Chondrocyte (in vitro differentiated cells): ENCODE data around the gene ISM2. TPM values are rescaled to one million over a fixed set of nuclear protein-coding genes. Genes with fewer than 3 reads are reported as not detected.

Experiments used
- DNase-seq: peaks from one replicate; pipeline ENCODE4 v3.0.0; 2021; ENCODE audit warnings: mixed read lengths, low spot score
- H3K27ac Mint-ChIP-seq: one replicate; pipeline ENCODE4 v1.8.0; 2021; ENCODE audit warnings: mild to moderate bottlenecking, moderate library complexity, mixed read lengths; ENCODE audit not compliant: unreplicated experiment
- H3K27me3 Mint-ChIP-seq: 2 replicates; pipeline ENCODE4 v1.8.0; 2021; ENCODE audit warnings: low read depth, mixed read lengths
- H3K36me3 Mint-ChIP-seq: 2 replicates; pipeline ENCODE4 v1.8.0; 2021; ENCODE audit warnings: low read depth, mixed read lengths
- H3K4me1 Mint-ChIP-seq: 2 replicates; pipeline ENCODE4 v1.8.0; 2021; ENCODE audit warnings: low read depth, mild to moderate bottlenecking, mixed read lengths
- H3K4me3 Mint-ChIP-seq: one replicate; pipeline ENCODE4 v1.8.0; 2021; ENCODE audit warnings: mild to moderate bottlenecking, moderate library complexity, mixed read lengths; ENCODE audit not compliant: unreplicated experiment
- H3K9me3 Mint-ChIP-seq: 2 replicates; pipeline ENCODE4 v1.8.0; 2021; ENCODE audit warnings: low read depth, mixed read lengths
- CTCF ChIP-seq: fragments of 200-600 bp; sonication (generic); IDR thresholded peaks from 2 replicates; pipeline ENCODE4 v1.5.0; 2021; ENCODE audit warnings: antibody characterized with exemption, mild to moderate bottlenecking, moderate library complexity
- total RNA-seq: library from RNA; stranded (reverse); gene quantifications from 3 replicates; pipeline ENCODE4 v1.2.1, GENCODE V29; 2021

Gene ISM2
- total RNA-seq, 1 donor from 2014 or later: 0.20 TPM

- H3K4me1 Mint-ChIP-seq: no peaks in the 10 kb centered on the region
- no peak overlapping the region for H3K27ac Mint-ChIP-seq
- no peak for DNase-seq
- no peaks in the 10 kb centered on the region for H3K27me3 Mint-ChIP-seq
- peaks cover 31% of the 10 kb centered on the region for H3K36me3 Mint-ChIP-seq
- no peaks in the 10 kb centered on the region for H3K9me3 Mint-ChIP-seq
- no peak overlapping the region for H3K4me3 Mint-ChIP-seq
- TF ChIP-seq CTCF: no peak
Observed at GRCh38 chr14:77469067-77469505, 29.5 kb downstream of the ISM2 start.

- no peaks in the 10 kb centered on the region for H3K9me3 Mint-ChIP-seq
- H3K4me1 Mint-ChIP-seq: no peaks in the 10 kb centered on the region
- no peak for DNase-seq
- no peak for TF ChIP-seq CTCF
- H3K4me3 Mint-ChIP-seq: no peak overlapping the region
- no peak overlapping the region for H3K27ac Mint-ChIP-seq
- peaks cover 37% of the 10 kb centered on the region for H3K36me3 Mint-ChIP-seq
- no peaks in the 10 kb centered on the region for H3K27me3 Mint-ChIP-seq
Observed at GRCh38 chr14:77467801-77468200, 30.8 kb downstream of the ISM2 start.

GRCh38 chr14:77459072-77459723 lies 39.4 kb downstream of the ISM2 start:
- no peaks in the 10 kb centered on the region for H3K27me3 Mint-ChIP-seq
- TF ChIP-seq CTCF: peak; percentile 87
- H3K27ac Mint-ChIP-seq: peak overlapping the region; percentile 39
- no peak for DNase-seq
- H3K4me3 Mint-ChIP-seq: peak overlapping the region; percentile 100
- peaks cover 26% of the 10 kb centered on the region for H3K36me3 Mint-ChIP-seq
- no peaks in the 10 kb centered on the region for H3K9me3 Mint-ChIP-seq
- H3K4me1 Mint-ChIP-seq: peaks cover 30% of the 10 kb centered on the region

GRCh38 chr14:77458249-77458950 lies 40.2 kb downstream of the ISM2 start:
- no peak for TF ChIP-seq CTCF
- Mint-ChIP-seq H3K36me3 (peaks cover 23% of the 10 kb centered on the region), H3K9me3 (no peaks in the 10 kb centered on the region), H3K4me3 (peak overlapping the region; percentile 100), H3K4me1 (peaks cover 30% of the 10 kb centered on the region), H3K27ac (peak overlapping the region; percentile 100), H3K27me3 (no peaks in the 10 kb centered on the region)
- DNase-seq: no peak

- Mint-ChIP-seq H3K9me3 (no peaks in the 10 kb centered on the region), H3K4me3 (peak within 1 kb of the TSS; percentile 100), H3K27ac (peak within 1 kb of the TSS; percentile 100), H3K27me3 (no peaks in the 10 kb centered on the region), H3K4me1 (peaks cover 30% of the 10 kb centered on the region), H3K36me3 (peaks cover 26% of the 10 kb centered on the region)
- TF ChIP-seq CTCF: no peak
- DNase-seq: peak; percentile 97
Observed at GRCh38 chr14:77457522-77458248, 40.9 kb downstream of the ISM2 start, which contains the start of the genes AHSA1 and VIPAS39. Gene AHSA1 (plus strand): TSS chr14:77458093. CDS start chr14:77458190, 97 bp downstream. Gene VIPAS39 (minus strand): TSS chr14:77457601. CDS start chr14:77454102, 3,499 bp downstream.
